HepG2 (cell line): ENCODE results near the gene GDF7. TPM values are rescaled to one million over a fixed set of nuclear protein-coding genes. Genes with fewer than 3 reads are reported as not detected.

Experiments
- AFF4 ChIP-seq: sonication (generic); formaldehyde crosslinking; IDR thresholded peaks from 2 replicates; pipeline ENCODE4 v1.4.0; 2020; ENCODE audit warnings: missing genetic modification reagents
- ATF2 ChIP-seq: sonication (generic); formaldehyde crosslinking; IDR thresholded peaks from 2 replicates; pipeline ENCODE4 v1.4.0; 2020; ENCODE audit warnings: missing genetic modification reagents
- CBX5 ChIP-seq: sonication (generic); formaldehyde crosslinking; IDR thresholded peaks from 2 replicates; pipeline ENCODE4 v1.4.0; 2020; ENCODE audit warnings: missing genetic modification reagents, borderline replicate concordance
- EED ChIP-seq: sonication (generic); formaldehyde crosslinking; IDR thresholded peaks from 2 replicates; pipeline ENCODE4 v1.5.0; 2020; ENCODE audit warnings: mild to moderate bottlenecking, missing genetic modification reagents
- GATA4 ChIP-seq: sonication (generic); IDR thresholded peaks from 2 replicates; pipeline ENCODE4 v1.6.1; 2016; ENCODE audit warnings: antibody characterized with exemption, low read depth, borderline replicate concordance
- MAFK ChIP-seq, 2 experiments: IDR thresholded peaks in 1 of 2; conservative IDR thresholded peaks in 1 of 2; 2 replicates each; pipeline ENCODE4 v1.6.1; 2011; ENCODE audit warnings: improper control_type of control experiment in 2 of 2, low read length in 2 of 2
- NFRKB ChIP-seq: fragments of 450-650 bp; IDR thresholded peaks from 2 replicates; pipeline ENCODE4 v1.6.1; 2017
- NR3C1 ChIP-seq: sonication (generic); formaldehyde crosslinking; IDR thresholded peaks from 2 replicates; pipeline ENCODE4 v1.4.0; 2020; ENCODE audit warnings: missing genetic modification reagents
- REPIN1 ChIP-seq: sonication (generic); formaldehyde crosslinking; IDR thresholded peaks from 2 replicates; pipeline ENCODE4 v1.8.0; 2022; ENCODE audit warnings: missing genetic modification reagents, low read depth, mild to moderate bottlenecking, borderline replicate concordance
- SPEN ChIP-seq: sonication (generic); formaldehyde crosslinking; IDR thresholded peaks from 2 replicates; pipeline ENCODE4 v1.5.1; 2020; ENCODE audit warnings: low read depth, mild to moderate bottlenecking, missing genetic modification reagents
- ZNF12 ChIP-seq: sonication (generic); formaldehyde crosslinking; IDR thresholded peaks from 2 replicates; pipeline ENCODE4 v1.5.0; 2020; ENCODE audit warnings: missing genetic modification reagents
- ZNF407 ChIP-seq: sonication (generic); formaldehyde crosslinking; IDR thresholded peaks from one replicate; pipeline ENCODE4 v1.5.1; 2020; ENCODE audit warnings: mild to moderate bottlenecking, missing genetic modification reagents; ENCODE audit errors: not compliant biosample characterization
- ZNF598 ChIP-seq: sonication (generic); formaldehyde crosslinking; IDR thresholded peaks from 2 replicates; pipeline ENCODE4 v1.5.1; 2020; ENCODE audit warnings: mild to moderate bottlenecking, missing genetic modification reagents, borderline replicate concordance
- ZNF740 ChIP-seq: sonication (generic); formaldehyde crosslinking; IDR thresholded peaks from 2 replicates; pipeline ENCODE4 v1.4.0; 2020; ENCODE audit warnings: missing genetic modification reagents
- ZNF780A ChIP-seq: sonication (generic); formaldehyde crosslinking; IDR thresholded peaks from 2 replicates; pipeline ENCODE4 v1.8.0; 2022; ENCODE audit warnings: mild to moderate bottlenecking, missing genetic modification reagents, moderate library complexity
- polyA plus RNA-seq, 8 experiments: library from polyadenylated mRNA; depleted of rRNA in 3 of 8; stranded (reverse) in 7 of 8; unstranded in 1 of 8; fragments of >200 nt; fragmentation: Illumina TruSeq in 4 of 8; extraction: Trizol in 4 of 8; gene quantifications; 2 replicates each; pipeline versions ENCODE4 v1.2.1 to v1.2.3, GENCODE V29; 2011 to 2016; ENCODE audit warnings: low read depth in 4 of 8, missing spikeins in 1 of 8, mixed read lengths in 1 of 8; ENCODE audit not compliant: insufficient read depth in 1 of 8
- total RNA-seq, 5 experiments: library from RNA; depleted of rRNA; stranded (reverse); fragments of >200 nt; fragmentation: Illumina TruSeq; extraction: Trizol; gene quantifications; 2 replicates each; pipeline ENCODE4 v1.2.3, GENCODE V29; 2016; ENCODE audit warnings: low read depth in 1 of 5

Gene GDF7
- total and polyA plus RNA-seq, 2 of the 13 experiments (the other 11 are each of a cell fraction or from before 2014, with no cell fraction given): 1.6 to 15.0 TPM

- TF ChIP-seq ZNF407 (no peak), SPEN (CRISPR knock-in tag) (peak; percentile 32; the same call in 1 of the 2 replicates), ZNF12 (CRISPR knock-in tag) (no peak), ZNF598 (CRISPR knock-in tag) (peak; percentile 87; the same call in 1 of the 2 replicates), NR3C1 (no peak), ATF2 (CRISPR knock-in tag) (no peak; the same call in 1 of the 2 replicates), MAFK (conservative IDR thresholded peaks at IDR 0.05 in 1 of 2, IDR thresholded peaks at IDR 0.05 in 1 of 2; ENCODE audit: low read length in 2 of 2) (no peak), CBX5 (no peak), EED (CRISPR knock-in tag) (peak; percentile 31; the same call in 1 of the 2 replicates), GATA4 (no peak), ZNF780A (CRISPR knock-in tag) (no peak), AFF4 (CRISPR knock-in tag) (no peak), ZNF740 (no peak), REPIN1 (peak; percentile 17; the same call in 1 of the 2 replicates), NFRKB (no peak)
These were observed 822 bp downstream of the GDF7 start (continued) for GRCh38 chr2:20667531-20668401.
